HCT116 (cell line): ENCODE results near the gene RGS13. TPM values are rescaled to one million over a fixed set of nuclear protein-coding genes. Genes with fewer than 3 reads are reported as not detected.

ENCODE experiments used
- ATAC-seq: fragments of 200-7000 bp; cut with Tn5 transposase; 2 replicates; pipeline ENCODE4 v1.9.1; 2020; ENCODE audit warnings: mild to moderate bottlenecking, moderate library complexity
- BruUV-seq: library from RNA; stranded (reverse); fragments of 400-500 nt; replicated peaks from 2 replicates; lab custom pipeline; 2021; lab: Mats Ljungman, UMichigan
- CTCF ChIA-PET: fragments of 300-600 bp; sonication (Branson Sonifier 250); formaldehyde crosslinking; loops from one replicate; lab custom pipeline; 2021; ENCODE audit warnings: antibody characterized with exemption; lab: Charles Lee
- POLR2A ChIA-PET: fragments of 300-600, 350-600 bp; sonication (Branson Sonifier 250); formaldehyde crosslinking; loops from one replicate; lab custom pipeline; 2021; ENCODE audit warnings: antibody characterized with exemption; lab: Charles Lee
- RAD21 ChIA-PET, 2 experiments: fragments of 300-600 bp; sonication (Branson Sonifier 250); formaldehyde crosslinking; loops; one replicate each; lab custom pipeline; 2023; ENCODE audit warnings: low total read pairs in 2 of 2; ENCODE audit not compliant: uncharacterized antibody in 2 of 2, unreplicated experiment in 2 of 2, low non-redundant PET in 1 of 2; lab: Charles Lee
- DNase-seq: peaks from one replicate; pipeline ENCODE4 v3.0.0-alpha.2; 2010; ENCODE audit warnings: low read depth, low spot score
- H2AFZ ChIP-seq: fragments of 200-600 bp; shearing (Covaris generic), sonication (generic); 2 replicates; pipeline ENCODE4 v1.6.1; 2017; ENCODE audit warnings: low read depth, mixed run types, mixed read lengths, antibody characterized with exemption, low read length; ENCODE audit not compliant: poor library complexity, severe bottlenecking
- H3K27ac ChIP-seq: 2 replicates; pipeline ENCODE4 v1.5.1; 2012; ENCODE audit warnings: low read depth, low read length
- H3K27me3 ChIP-seq: fragments of 200-600 bp; sonication (generic); 2 replicates; pipeline ENCODE4 v1.6.1; 2016; ENCODE audit warnings: mixed run types, low read length, mixed read lengths; ENCODE audit not compliant: insufficient read depth
- H3K36me3 ChIP-seq, 2 experiments: fragments of 200-500 bp in 1 of 2; fragments of 200-600 bp in 1 of 2; sonication (Bioruptor generic) in 1 of 2; sonication (generic) in 1 of 2; 2 replicates each; pipeline versions ENCODE4 v1.5.1 to v1.6.1; 2014 to 2016; ENCODE audit warnings: low read length in 2 of 2, inconsistent platforms in 1 of 2, mixed read lengths in 1 of 2, mixed run types in 1 of 2; ENCODE audit not compliant: insufficient read depth in 2 of 2, control insufficient read depth in 1 of 2
- H3K4me1 ChIP-seq, 2 experiments: fragments of 200-600 bp in 1 of 2; sonication (generic) in 1 of 2; 2 replicates each; pipeline versions ENCODE4 v1.5.1 to v1.6.1; 2012 to 2017; ENCODE audit warnings: low read length in 2 of 2, inconsistent platforms in 1 of 2, mild to moderate bottlenecking in 1 of 2, mixed read lengths in 1 of 2, mixed run types in 1 of 2, moderate library complexity in 1 of 2; ENCODE audit not compliant: insufficient read depth in 2 of 2, control insufficient read depth in 1 of 2
- H3K4me2 ChIP-seq: fragments of 200-600 bp; sonication (generic); 2 replicates; pipeline ENCODE4 v1.6.1; 2017; ENCODE audit warnings: mixed run types, low read length, mixed read lengths
- H3K4me3 ChIP-seq, 2 experiments: fragments of 200-600 bp in 1 of 2; sonication (generic) in 1 of 2; replicated peaks in 1 of 2; 2 replicates each; pipeline ENCODE4 v1.5.1; 2011 to 2016; ENCODE audit warnings: low read length in 2 of 2, control low read depth in 1 of 2, low read depth in 1 of 2, mild to moderate bottlenecking in 1 of 2, mixed read lengths in 1 of 2, mixed run types in 1 of 2
- H3K79me2 ChIP-seq: fragments of 200-600 bp; sonication (generic); 2 replicates; pipeline ENCODE4 v1.6.1; 2017; ENCODE audit warnings: mild to moderate bottlenecking, mixed run types, low read length, moderate library complexity, mixed read lengths; ENCODE audit not compliant: insufficient read depth
- H3K9ac ChIP-seq: fragments of 200-600 bp; sonication (generic); 2 replicates; pipeline ENCODE4 v1.6.1; 2016; ENCODE audit warnings: low read length, mixed read lengths
- H3K9me2 ChIP-seq: fragments of 200-600 bp; sonication (generic), shearing (Covaris generic); 2 replicates; pipeline ENCODE4 v1.6.1; 2017; ENCODE audit warnings: mixed run types, mild to moderate bottlenecking, moderate library complexity; ENCODE audit not compliant: insufficient read depth
- H3K9me3 ChIP-seq, 2 experiments: fragments of 200-500 bp in 1 of 2; fragments of 200-600 bp in 1 of 2; sonication (Bioruptor generic) in 1 of 2; sonication (generic) in 1 of 2; 2 replicates each; pipeline ENCODE4 v1.6.1; 2014 to 2017; ENCODE audit warnings: low read length in 2 of 2, mixed read lengths in 2 of 2, inconsistent platforms in 1 of 2, low read depth in 1 of 2, mild to moderate bottlenecking in 1 of 2, mixed run types in 1 of 2, moderate library complexity in 1 of 2; ENCODE audit not compliant: control insufficient read depth in 1 of 2, insufficient read depth in 1 of 2
- H4K20me1 ChIP-seq: fragments of 200-600 bp; sonication (generic), shearing (Covaris generic); 2 replicates; pipeline ENCODE4 v1.6.1; 2017; ENCODE audit warnings: mixed run types, mild to moderate bottlenecking, moderate library complexity; ENCODE audit not compliant: insufficient read depth
- ATF3 ChIP-seq: IDR thresholded peaks from 2 replicates; pipeline ENCODE4 v1.6.1; 2012
- CBX3 ChIP-seq: IDR thresholded peaks from 2 replicates; pipeline ENCODE4 v1.6.1; 2012; ENCODE audit warnings: low read depth
- CTCF ChIP-seq, 3 experiments: fragments of 200-600 bp in 1 of 3; sonication (generic) in 1 of 3; IDR thresholded peaks in 2 of 3; conservative IDR thresholded peaks in 1 of 3; 2 replicates each; pipeline ENCODE4 v1.5.1; 2012 to 2017; ENCODE audit warnings: low read depth in 2 of 3, low read length in 2 of 3, antibody characterized with exemption in 1 of 3, borderline replicate concordance in 1 of 3, control low read depth in 1 of 3, mild to moderate bottlenecking in 1 of 3, mixed read lengths in 1 of 3, mixed run types in 1 of 3, moderate library complexity in 1 of 3; ENCODE audit not compliant: insufficient read depth in 1 of 3
- EGR1 ChIP-seq: IDR thresholded peaks from 2 replicates; pipeline ENCODE4 v1.6.1; 2012; ENCODE audit warnings: low read depth
- ELF1 ChIP-seq: IDR thresholded peaks from 2 replicates; pipeline ENCODE4 v1.6.1; 2012; ENCODE audit warnings: low read depth, borderline replicate concordance
- MAX ChIP-seq: IDR thresholded peaks from 2 replicates; pipeline ENCODE4 v1.6.1; 2012
- POLR2AphosphoS5 ChIP-seq: IDR thresholded peaks from 2 replicates; pipeline ENCODE4 v1.6.1; 2011; ENCODE audit warnings: mild to moderate bottlenecking, low read depth, low read length, moderate library complexity
- RAD21 ChIP-seq: IDR thresholded peaks from 2 replicates; pipeline ENCODE4 v1.6.1; 2012; ENCODE audit warnings: low read depth, mild to moderate bottlenecking
- REST ChIP-seq: IDR thresholded peaks from 2 replicates; pipeline ENCODE4 v1.6.1; 2012; ENCODE audit warnings: low read depth
- SP1 ChIP-seq: IDR thresholded peaks from 2 replicates; pipeline ENCODE4 v1.6.1; 2012; ENCODE audit warnings: low read depth
- SRF ChIP-seq: IDR thresholded peaks from 2 replicates; pipeline ENCODE4 v1.6.1; 2012; ENCODE audit warnings: low read depth
- YY1 ChIP-seq: IDR thresholded peaks from 2 replicates; pipeline ENCODE4 v1.6.1; 2011; ENCODE audit warnings: low read length, low read depth, moderate library complexity, mild to moderate bottlenecking; ENCODE audit not compliant: insufficient replicate concordance; ENCODE audit errors: extremely low read depth
- ZFX ChIP-seq: fragments of 450-650 bp; IDR thresholded peaks from 2 replicates; pipeline ENCODE4 v1.6.1; 2017
- ZNF274 ChIP-seq: fragments of 200-500 bp; sonication (Bioruptor generic); IDR thresholded peaks from 2 replicates; pipeline ENCODE4 v1.6.1; 2014; ENCODE audit warnings: mild to moderate bottlenecking, low read depth, low read length, inconsistent platforms
- intact Hi-C: fragments of 100-400 bp; cut with micrococcal nuclease; formaldehyde crosslinking; loops from 2 replicates; pipeline ENCODE4 v1.10.0; 2022
- total RNA-seq: library from RNA; stranded (reverse); gene quantifications from one replicate; pipeline ENCODE4 v1.2.1, GENCODE V29; 2021; ENCODE audit not compliant: unreplicated experiment

The RGS13 gene
- total RNA-seq, 1 experiment from 2014 or later: not detected

GRCh38 chr1:192652159-192652558 lies 16.2 kb downstream of the RGS13 start (continued):
- no peak for TF ChIP-seq REST
- no peak for TF ChIP-seq POLR2AphosphoS5
- no peak for TF ChIP-seq ATF3
- no peak for TF ChIP-seq MAX
- TF ChIP-seq CBX3: no peak
- TF ChIP-seq RAD21: no peak
- TF ChIP-seq YY1: no peak
- TF ChIP-seq ZNF274: no peak
- no peak for TF ChIP-seq ZFX

GRCh38 chr1:192654120-192654519 lies 18.2 kb downstream of the RGS13 start:
- intact Hi-C loops: no loop called here
- Histone ChIP-seq H3K9ac (no peak overlapping the region), H4K20me1 (no peaks in the 10 kb centered on the region), H3K36me3 (no peaks in the 10 kb centered on the region), H3K27me3 (no peaks in the 10 kb centered on the region), H3K4me2 (no peak overlapping the region), H3K9me3 (no peaks in the 10 kb centered on the region), H3K4me1 (no peaks in the 10 kb centered on the region), H3K79me2 (no peaks in the 10 kb centered on the region), H3K27ac (no peak overlapping the region), H2AFZ (no peak overlapping the region), H3K4me3 (no peak overlapping the region), H3K9me2 (no peaks in the 10 kb centered on the region)
- CTCF ChIA-PET: no interaction called here
- no peak for ATAC-seq
- RAD21 ChIA-PET: no interaction called here
- no TSS peak for BruUV-seq
- POLR2A ChIA-PET: no interaction called here
- no peak for DNase-seq
- no peak for TF ChIP-seq YY1
- TF ChIP-seq POLR2AphosphoS5: no peak
- TF ChIP-seq MAX: no peak
- no peak for TF ChIP-seq SP1
- TF ChIP-seq ATF3: no peak
- no peak for TF ChIP-seq SRF
- TF ChIP-seq REST: no peak
- no peak for TF ChIP-seq ELF1
- TF ChIP-seq EGR1: no peak
- TF ChIP-seq CTCF (IDR thresholded peaks at IDR 0.05 in 2 of 3, conservative IDR thresholded peaks at IDR 0.05 in 1 of 3; ENCODE audit: borderline replicate concordance in 1 of 3, insufficient read depth in 1 of 3, low read depth in 2 of 3, low read length in 2 of 3): no peak
